Measurements from ENCODE around the gene RARRES1. TPM values are rescaled to one million over a fixed set of nuclear protein-coding genes. Genes with fewer than 3 reads are reported as not detected.
"Not testable (repeated sequence)": the region's sequence is repeated elsewhere in the genome, so short reads cannot be mapped to it uniquely, and the experiment has no call there.

The RARRES1 gene
- total and polyA plus RNA-seq, 4 donors: 36.3 to 110 (median 51.6) TPM

DNA sequence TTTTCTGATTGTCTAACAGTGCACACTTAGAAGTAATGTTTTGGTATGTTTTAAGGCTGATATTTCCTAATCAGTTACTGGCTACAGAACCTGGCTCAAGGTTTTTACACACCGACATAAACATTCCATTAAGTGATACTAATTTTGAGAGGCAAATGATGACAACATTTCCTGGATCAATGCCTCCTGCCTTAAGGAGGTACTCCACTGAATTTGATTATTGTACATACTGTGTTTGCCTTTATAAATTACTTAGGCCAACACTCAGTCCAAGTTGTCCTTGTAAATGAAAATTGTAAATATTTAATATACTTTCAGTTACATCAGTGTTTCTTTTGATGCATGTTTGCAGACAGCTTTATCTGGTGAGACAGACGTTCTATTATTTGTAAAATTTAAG lies 35.6 kb downstream of the RARRES1 start:
- DNase-seq (peak in 1 of 3 donors; percentile 19), ATAC-seq (ENCODE audit: insufficient read depth, low FRiP score) (no peak)
- peaks cover 0 to 13% (median 7%) of the 10 kb centered on the region in 5 donors for H3K4me1 ChIP-seq (ENCODE audit: control insufficient read depth in 5 of 5, insufficient read depth in 5 of 5, low read length in 5 of 5)
- H3K4me3 ChIP-seq: no peak overlapping the region
- TF ChIP-seq, protein P1, sequence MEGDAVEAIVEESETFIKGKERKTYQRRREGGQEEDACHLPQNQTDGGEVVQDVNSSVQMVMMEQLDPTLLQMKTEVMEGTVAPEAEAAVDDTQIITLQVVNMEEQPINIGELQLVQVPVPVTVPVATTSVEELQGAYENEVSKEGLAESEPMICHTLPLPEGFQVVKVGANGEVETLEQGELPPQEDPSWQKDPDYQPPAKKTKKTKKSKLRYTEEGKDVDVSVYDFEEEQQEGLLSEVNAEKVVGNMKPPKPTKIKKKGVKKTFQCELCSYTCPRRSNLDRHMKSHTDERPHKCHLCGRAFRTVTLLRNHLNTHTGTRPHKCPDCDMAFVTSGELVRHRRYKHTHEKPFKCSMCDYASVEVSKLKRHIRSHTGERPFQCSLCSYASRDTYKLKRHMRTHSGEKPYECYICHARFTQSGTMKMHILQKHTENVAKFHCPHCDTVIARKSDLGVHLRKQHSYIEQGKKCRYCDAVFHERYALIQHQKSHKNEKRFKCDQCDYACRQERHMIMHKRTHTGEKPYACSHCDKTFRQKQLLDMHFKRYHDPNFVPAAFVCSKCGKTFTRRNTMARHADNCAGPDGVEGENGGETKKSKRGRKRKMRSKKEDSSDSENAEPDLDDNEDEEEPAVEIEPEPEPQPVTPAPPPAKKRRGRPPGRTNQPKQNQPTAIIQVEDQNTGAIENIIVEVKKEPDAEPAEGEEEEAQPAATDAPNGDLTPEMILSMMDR (IDR thresholded peaks at IDR 0.05; ENCODE audit: control extremely low read depth, extremely low read depth): no peak
- no peak overlapping the region for H3K27ac ChIP-seq (ENCODE audit: low read depth in 1 of 2, low read length in 1 of 2)
- no peaks in the 10 kb centered on the region for H3K9me3 ChIP-seq (ENCODE audit: control insufficient read depth in 4 of 4, insufficient read depth in 3 of 4, low read length in 3 of 4)
- H3K27me3 ChIP-seq (ENCODE audit: control insufficient read depth in 3 of 3, insufficient read depth in 3 of 3, low read length in 2 of 3): no peaks in the 10 kb centered on the region
- 37 to 71% methylated on average over 2 of the region's 2 CpGs for WGBS, 2 donors
- H3K9ac ChIP-seq (ENCODE audit: insufficient read depth in 1 of 2, low read length in 2 of 2): no peak overlapping the region
- H3K36me3 ChIP-seq (ENCODE audit: control insufficient read depth in 4 of 4, insufficient read depth in 4 of 4, low read length in 4 of 4): peaks cover 6 to 21% (median 13%) of the 10 kb centered on the region in 4 donors

DNA sequence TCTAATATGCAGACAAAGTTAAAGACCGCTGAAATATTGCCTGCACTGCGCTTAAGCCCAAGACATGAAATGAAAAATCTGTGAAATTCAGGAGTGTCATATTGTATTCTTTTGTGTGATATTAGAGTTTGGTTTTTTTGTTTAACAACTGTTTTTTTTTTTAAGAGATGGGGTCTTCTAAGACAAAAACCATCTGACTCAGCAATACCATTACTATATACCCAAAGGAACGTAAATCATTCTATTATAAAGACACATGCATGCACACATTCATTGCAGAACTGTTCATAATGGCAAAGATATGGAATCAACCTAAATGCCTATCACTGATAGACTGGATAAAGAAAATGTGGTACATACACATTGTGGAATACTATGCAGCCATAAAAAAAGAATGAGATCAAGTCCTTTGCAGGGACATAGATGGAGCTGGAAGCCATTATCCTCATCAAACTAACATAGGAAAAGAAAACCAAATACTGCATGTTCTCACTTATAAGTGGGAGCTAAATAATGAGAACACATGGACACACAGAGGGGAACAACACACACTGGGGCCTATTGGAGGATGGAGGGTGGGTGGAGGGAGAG lies 38.3 kb downstream of the RARRES1 start:
- H3K9ac ChIP-seq (ENCODE audit: insufficient read depth in 1 of 2, low read length in 2 of 2); ATAC-seq (ENCODE audit: insufficient read depth, low FRiP score); H3K4me1 ChIP-seq (ENCODE audit: control insufficient read depth in 5 of 5, insufficient read depth in 5 of 5, low read length in 5 of 5); H3K4me3 ChIP-seq; H3K27me3 ChIP-seq (ENCODE audit: control insufficient read depth in 3 of 3, insufficient read depth in 3 of 3, low read length in 2 of 3); H3K9me3 ChIP-seq (ENCODE audit: control insufficient read depth in 4 of 4, insufficient read depth in 3 of 4, low read length in 3 of 4); H3K27ac ChIP-seq (ENCODE audit: low read depth in 1 of 2, low read length in 1 of 2); DNase-seq: not testable (repeated sequence)
- peaks cover 6 to 21% (median 19%) of the 10 kb centered on the region in 4 donors for H3K36me3 ChIP-seq (ENCODE audit: control insufficient read depth in 4 of 4, insufficient read depth in 4 of 4, low read length in 4 of 4)
- WGBS, 2 donors: 82 to 99% methylated on average over 3 of the region's 3 CpGs

DNA sequence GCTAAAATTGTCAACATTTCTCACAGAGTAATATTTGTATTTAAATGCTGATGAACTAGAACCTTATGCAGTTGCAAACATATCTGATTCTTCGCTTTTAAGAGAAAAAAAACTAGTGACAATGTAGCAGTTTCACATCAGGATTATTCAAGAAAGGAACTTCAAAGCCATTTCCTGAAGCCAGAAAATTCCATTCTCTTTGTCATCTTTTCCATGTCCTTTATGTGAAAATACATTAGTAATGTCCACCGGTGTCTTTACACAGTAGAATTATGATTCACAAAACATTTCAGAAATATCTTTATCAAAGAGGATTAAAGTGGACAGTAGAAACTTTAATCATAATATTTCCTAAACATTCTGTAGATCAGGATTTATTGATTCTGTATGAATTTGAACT lies 47.1 kb downstream of the RARRES1 start:
- TF ChIP-seq, protein P1 (IDR thresholded peaks at IDR 0.05; ENCODE audit: control extremely low read depth, extremely low read depth): no peak
- H3K4me3 ChIP-seq: no peak overlapping the region
- 90 to 96% methylated on average over 2 of the region's 2 CpGs for WGBS, 2 donors
- no peak overlapping the region for H3K9ac ChIP-seq (ENCODE audit: insufficient read depth in 1 of 2, low read length in 2 of 2)
- H3K9me3 ChIP-seq (ENCODE audit: control insufficient read depth in 4 of 4, insufficient read depth in 3 of 4, low read length in 3 of 4): no peaks in the 10 kb centered on the region
- DNase-seq (no peak), ATAC-seq (ENCODE audit: insufficient read depth, low FRiP score) (no peak)
- H3K36me3 ChIP-seq (ENCODE audit: control insufficient read depth in 4 of 4, insufficient read depth in 4 of 4, low read length in 4 of 4): peaks cover 0 to 15% (median 4%) of the 10 kb centered on the region in 4 donors
- H3K27me3 ChIP-seq (ENCODE audit: control insufficient read depth in 3 of 3, insufficient read depth in 3 of 3, low read length in 2 of 3): no peaks in the 10 kb centered on the region
- no peak overlapping the region for H3K27ac ChIP-seq (ENCODE audit: low read depth in 1 of 2, low read length in 1 of 2)
- H3K4me1 ChIP-seq (ENCODE audit: control insufficient read depth in 5 of 5, insufficient read depth in 5 of 5, low read length in 5 of 5): peaks cover 0 to 5% (median 0%) of the 10 kb centered on the region in 5 donors

DNA sequence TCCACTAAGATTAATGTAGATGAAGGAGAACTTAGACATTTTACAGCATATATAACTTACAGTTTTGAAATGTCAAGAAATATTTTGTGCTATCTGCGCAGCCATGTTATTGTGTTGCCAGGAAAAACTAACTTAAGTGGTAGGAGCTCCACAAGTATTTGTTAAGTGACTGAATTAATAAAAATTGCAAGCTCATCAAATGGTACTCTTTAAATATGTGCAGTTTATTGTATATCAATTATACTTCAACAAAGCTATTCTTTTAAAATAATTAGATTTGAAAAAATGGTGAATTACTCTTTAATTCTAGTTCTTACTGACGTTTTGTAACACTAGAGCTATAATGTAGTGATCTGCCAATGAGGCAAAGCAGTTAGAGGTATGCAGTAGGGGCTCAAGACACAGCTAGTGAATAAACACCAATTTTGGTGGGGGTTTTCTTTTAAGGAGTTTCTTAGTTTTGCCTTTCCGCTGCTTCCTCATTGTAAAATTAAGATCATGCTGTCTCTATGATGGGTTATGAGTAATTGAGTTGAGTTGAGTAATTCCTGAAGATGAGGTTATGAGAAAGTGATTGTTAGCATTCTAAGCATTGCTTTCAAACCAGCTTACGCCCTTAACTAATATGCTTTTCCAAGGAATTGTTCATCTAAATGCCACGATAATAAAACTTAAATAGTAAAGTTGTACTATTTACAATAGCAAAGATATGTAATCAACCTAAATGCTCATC lies 48.9 kb downstream of the RARRES1 start:
- Histone ChIP-seq H3K4me1 (ENCODE audit: control insufficient read depth in 5 of 5, insufficient read depth in 5 of 5, low read length in 5 of 5) (peaks cover 0 to 5% (median 0%) of the 10 kb centered on the region in 5 donors), H3K36me3 (ENCODE audit: control insufficient read depth in 4 of 4, insufficient read depth in 4 of 4, low read length in 4 of 4) (peaks cover 0 to 18% (median 7%) of the 10 kb centered on the region in 4 donors), H3K27ac (ENCODE audit: low read depth in 1 of 2, low read length in 1 of 2) (no peak overlapping the region), H3K9ac (ENCODE audit: insufficient read depth in 1 of 2, low read length in 2 of 2) (no peak overlapping the region), H3K4me3 (no peak overlapping the region), H3K9me3 (ENCODE audit: control insufficient read depth in 4 of 4, insufficient read depth in 3 of 4, low read length in 3 of 4) (no peaks in the 10 kb centered on the region), H3K27me3 (ENCODE audit: control insufficient read depth in 3 of 3, insufficient read depth in 3 of 3, low read length in 2 of 3) (no peaks in the 10 kb centered on the region)
- DNase-seq: no peak
- TF ChIP-seq, protein P1 (IDR thresholded peaks at IDR 0.05; ENCODE audit: control extremely low read depth, extremely low read depth): no peak
- WGBS, 2 donors: 85 to 97% methylated on average over 5 of the region's 5 CpGs
- no peak for ATAC-seq (ENCODE audit: insufficient read depth, low FRiP score)
